A549 (cell line): Measurements from ENCODE around the gene TRDN. TPM values are rescaled to one million over a fixed set of nuclear protein-coding genes. Genes with fewer than 3 reads are reported as not detected.

Experiments used
- ATAC-seq, 2 experiments: fragments of 200-7000 bp in 1 of 2; fragments of >200 bp in 1 of 2; cut with Nextera tagmentation in 1 of 2; cut with Tn5 transposase in 1 of 2; 3 replicates each; pipeline versions ENCODE4 v1.8.0 to v1.9.1; 2018 to 2020; ENCODE audit warnings: mild to moderate bottlenecking in 1 of 2, moderate library complexity in 1 of 2
- CTCF ChIA-PET: fragments of 300-600 bp; sonication (Branson Sonifier 250); formaldehyde crosslinking; extraction: SDS; loops from one replicate; lab custom pipeline; 2021; ENCODE audit warnings: antibody characterized with exemption, inconsistent platforms; lab: Yijun Ruan, JAX
- POLR2A ChIA-PET: fragments of 350-600 bp; formaldehyde crosslinking; extraction: SDS; loops from one replicate; lab custom pipeline; 2021; ENCODE audit warnings: antibody characterized with exemption, inconsistent platforms; lab: Yijun Ruan, JAX
- DNase-seq, 2 experiments: peaks; one replicate each; pipeline versions ENCODE4 v3.0.0 to v3.0.0-alpha.2; 2011 to 2016; ENCODE audit warnings: low read depth in 1 of 2, low spot score in 1 of 2
- FAIRE-seq: peaks from 2 replicates; lab custom pipeline; 2011; peaks lifted over from hg19 to GRCh38; lab: Jason Lieb, UNC
- H3K27ac ChIP-seq, 2 experiments: fragments of >200 bp; sonication (Bioruptor Twin); formaldehyde crosslinking; 3 replicates each; pipeline ENCODE4 v1.5.1; 2016 to 2017
- H3K4me1 ChIP-seq: fragments of >200 bp; sonication (Bioruptor Twin); formaldehyde crosslinking; 3 replicates; pipeline ENCODE4 v1.6.1; 2016
- H3K4me2 ChIP-seq: fragments of >200 bp; sonication (Bioruptor Twin); formaldehyde crosslinking; 3 replicates; pipeline ENCODE4 v1.6.1; 2016
- H3K4me3 ChIP-seq: fragments of >200 bp; sonication (Bioruptor Twin); formaldehyde crosslinking; 3 replicates; pipeline ENCODE4 v1.5.1; 2016
- H3K9me3 ChIP-seq: fragments of >200 bp; sonication (Bioruptor Twin); formaldehyde crosslinking; 3 replicates; pipeline ENCODE4 v1.6.1; 2016
- CBX2 ChIP-seq: fragments of 200-600 bp; sonication (generic); IDR thresholded peaks from 2 replicates; pipeline ENCODE4 v1.6.1; 2016; ENCODE audit warnings: low read depth, mild to moderate bottlenecking, borderline replicate concordance
- CBX8 ChIP-seq: fragments of 200-600 bp; sonication (generic); IDR thresholded peaks from 2 replicates; pipeline ENCODE4 v1.6.1; 2016
- CHD2 ChIP-seq: fragments of 150-350 bp; IDR thresholded peaks from 2 replicates; pipeline ENCODE4 v1.6.1; 2014; ENCODE audit warnings: low read length; ENCODE audit not compliant: partially characterized antibody
- CHD4 ChIP-seq: fragments of 200-600 bp; sonication (generic); IDR thresholded peaks from 2 replicates; pipeline ENCODE4 v1.6.1; 2016; ENCODE audit warnings: antibody characterized with exemption, mild to moderate bottlenecking, borderline replicate concordance
- EP300 ChIP-seq, 2 experiments: fragments of >200 bp; sonication (Bioruptor Twin); formaldehyde crosslinking; IDR thresholded peaks; 2 replicates in 1 of 2; 3 replicates in 1 of 2; pipeline ENCODE4 v1.6.1; 2016 to 2017
- FOSL2 ChIP-seq, 2 experiments: fragments of 450-650 bp in 1 of 2; fragments of >200 bp in 1 of 2; sonication (Bioruptor Twin) in 1 of 2; formaldehyde crosslinking; IDR thresholded peaks; 2 replicates each; pipeline versions ENCODE4 v1.5.0 to v1.6.1; 2016 to 2020; ENCODE audit warnings: mild to moderate bottlenecking in 1 of 2, moderate library complexity in 1 of 2
- GATA3 ChIP-seq: IDR thresholded peaks from 2 replicates; pipeline ENCODE4 v1.6.1; 2012; ENCODE audit warnings: borderline replicate concordance
- HDAC2 ChIP-seq: fragments of 200-600 bp; sonication (generic); IDR thresholded peaks from 2 replicates; pipeline ENCODE4 v1.6.1; 2016
- HEYL ChIP-seq: fragments of 250-450 bp; sonication (Bioruptor Pico); IDR thresholded peaks from 2 replicates; pipeline ENCODE4 v1.8.0; 2021; ENCODE audit warnings: mild to moderate bottlenecking, moderate library complexity
- HOXB13 ChIP-seq: fragments of 250-450 bp; sonication (Bioruptor Pico); IDR thresholded peaks from 2 replicates; pipeline ENCODE4 v1.5.0; 2020; ENCODE audit warnings: low read depth, mild to moderate bottlenecking, moderate library complexity
- JUN ChIP-seq, 2 experiments: fragments of >200 bp; sonication (Bioruptor Twin); formaldehyde crosslinking; IDR thresholded peaks; 2 replicates in 1 of 2; 3 replicates in 1 of 2; pipeline ENCODE4 v1.6.1; 2016 to 2017
- KDM1A ChIP-seq: fragments of 200-600 bp; sonication (generic); IDR thresholded peaks from 2 replicates; pipeline ENCODE4 v1.6.1; 2016; ENCODE audit warnings: low read depth, mild to moderate bottlenecking
- MYC ChIP-seq: IDR thresholded peaks from 2 replicates; pipeline ENCODE4 v1.6.1; 2012; ENCODE audit warnings: mild to moderate bottlenecking, inconsistent platforms, low read length, improper control_type of control experiment, borderline replicate concordance
- NPAS2 ChIP-seq: fragments of 250-450 bp; sonication (Bioruptor Pico); IDR thresholded peaks from 2 replicates; pipeline ENCODE4 v1.8.0; 2022; ENCODE audit warnings: mild to moderate bottlenecking, moderate library complexity, borderline replicate concordance
- RAD21 ChIP-seq, 2 experiments: fragments of >200 bp in 1 of 2; sonication (Bioruptor Twin) in 1 of 2; formaldehyde crosslinking in 1 of 2; IDR thresholded peaks in 1 of 2; conservative IDR thresholded peaks in 1 of 2; 2 replicates in 1 of 2; 3 replicates in 1 of 2; pipeline ENCODE4 v1.6.1; 2012 to 2018; ENCODE audit warnings: inconsistent platforms in 1 of 2
- RARB ChIP-seq: fragments of 250-450 bp; sonication (Bioruptor Pico); IDR thresholded peaks from 2 replicates; pipeline ENCODE4 v1.8.0; 2021; ENCODE audit warnings: mild to moderate bottlenecking, moderate library complexity
- SREBF2 ChIP-seq: fragments of 450-650 bp; IDR thresholded peaks from 2 replicates; pipeline ENCODE4 v1.6.1; 2014; ENCODE audit warnings: mild to moderate bottlenecking, moderate library complexity
- ZC3H11A ChIP-seq: fragments of 450-650 bp; IDR thresholded peaks from 2 replicates; pipeline ENCODE4 v1.6.1; 2014; ENCODE audit warnings: antibody characterized with exemption, mild to moderate bottlenecking
- WGBS: methylation state at CpG from one replicate; pipeline ENCODE4 v1.1.6; 2017; ENCODE audit errors: missing lambda C conversion rate; 5-methylcytosine and 5-hydroxymethylcytosine counted together
- polyA plus RNA-seq, 4 experiments: library from polyadenylated mRNA; depleted of rRNA in 3 of 4; stranded (reverse); fragments of >200 nt; fragmentation: RNase III in 1 of 4; extraction: RNeasy Plus Mini Kit Qiagen cat#74134 plus additional on column Dnase treatment in 1 of 4; gene quantifications; 2 replicates in 3 of 4; 3 replicates in 1 of 4; pipeline ENCODE4 v1.2.3, GENCODE V29; 2011 to 2017
- TF ChIP-seq, protein P1 (sequence below): fragments of 200-600 bp; sonication (generic); IDR thresholded peaks from 2 replicates; pipeline ENCODE4 v1.6.1; 2016; ENCODE audit warnings: antibody characterized with exemption, mild to moderate bottlenecking, moderate library complexity
- TF ChIP-seq, protein P2 (sequence below): fragments of 150-350 bp; IDR thresholded peaks from 2 replicates; pipeline ENCODE4 v1.6.1; 2014; ENCODE audit warnings: low read depth, mild to moderate bottlenecking, low read length
- TF ChIP-seq, protein P3 (sequence below): fragments of >200 bp; sonication (Bioruptor Twin); formaldehyde crosslinking; IDR thresholded peaks from 3 replicates; pipeline ENCODE4 v1.6.1; 2016
- TF ChIP-seq, protein P4 (sequence below): fragments of 450-650 bp; IDR thresholded peaks from 2 replicates; pipeline ENCODE4 v1.6.1; 2014; ENCODE audit warnings: antibody characterized with exemption
- TF ChIP-seq, protein P5 (sequence below): IDR thresholded peaks from 2 replicates; pipeline ENCODE4 v1.6.1; 2012

TRDN gene
- polyA plus RNA-seq, 2 of the 4 experiments (the other 2 are of a cell fraction): not detected

DNA sequence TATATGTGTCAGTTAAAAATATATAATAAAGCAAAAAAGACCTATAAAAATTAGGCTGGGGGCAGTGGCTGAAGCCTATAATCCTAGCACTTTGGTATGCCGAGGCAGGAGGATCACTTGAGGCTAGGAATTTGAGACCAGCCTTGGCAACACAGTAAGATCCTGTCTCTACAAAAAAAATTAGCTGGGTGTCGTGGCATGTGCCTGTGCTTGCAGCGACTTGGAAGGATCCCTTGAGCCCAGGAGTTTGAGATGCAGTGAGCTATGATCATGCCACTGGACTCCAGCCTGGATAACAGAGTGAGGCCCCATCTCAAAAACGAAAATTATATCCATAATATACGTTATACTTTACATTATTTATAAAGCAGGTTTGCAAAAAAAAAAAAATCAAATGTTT lies 20.7 kb downstream of the TRDN start:
- ChIA-PET CTCF (no interaction called here), POLR2A (no interaction called here)
- ATAC-seq (no peak), DNase-seq (no peak)
- Histone ChIP-seq H3K27ac (no peak overlapping the region), H3K4me2 (no peak overlapping the region)
- TF ChIP-seq, protein P1, sequence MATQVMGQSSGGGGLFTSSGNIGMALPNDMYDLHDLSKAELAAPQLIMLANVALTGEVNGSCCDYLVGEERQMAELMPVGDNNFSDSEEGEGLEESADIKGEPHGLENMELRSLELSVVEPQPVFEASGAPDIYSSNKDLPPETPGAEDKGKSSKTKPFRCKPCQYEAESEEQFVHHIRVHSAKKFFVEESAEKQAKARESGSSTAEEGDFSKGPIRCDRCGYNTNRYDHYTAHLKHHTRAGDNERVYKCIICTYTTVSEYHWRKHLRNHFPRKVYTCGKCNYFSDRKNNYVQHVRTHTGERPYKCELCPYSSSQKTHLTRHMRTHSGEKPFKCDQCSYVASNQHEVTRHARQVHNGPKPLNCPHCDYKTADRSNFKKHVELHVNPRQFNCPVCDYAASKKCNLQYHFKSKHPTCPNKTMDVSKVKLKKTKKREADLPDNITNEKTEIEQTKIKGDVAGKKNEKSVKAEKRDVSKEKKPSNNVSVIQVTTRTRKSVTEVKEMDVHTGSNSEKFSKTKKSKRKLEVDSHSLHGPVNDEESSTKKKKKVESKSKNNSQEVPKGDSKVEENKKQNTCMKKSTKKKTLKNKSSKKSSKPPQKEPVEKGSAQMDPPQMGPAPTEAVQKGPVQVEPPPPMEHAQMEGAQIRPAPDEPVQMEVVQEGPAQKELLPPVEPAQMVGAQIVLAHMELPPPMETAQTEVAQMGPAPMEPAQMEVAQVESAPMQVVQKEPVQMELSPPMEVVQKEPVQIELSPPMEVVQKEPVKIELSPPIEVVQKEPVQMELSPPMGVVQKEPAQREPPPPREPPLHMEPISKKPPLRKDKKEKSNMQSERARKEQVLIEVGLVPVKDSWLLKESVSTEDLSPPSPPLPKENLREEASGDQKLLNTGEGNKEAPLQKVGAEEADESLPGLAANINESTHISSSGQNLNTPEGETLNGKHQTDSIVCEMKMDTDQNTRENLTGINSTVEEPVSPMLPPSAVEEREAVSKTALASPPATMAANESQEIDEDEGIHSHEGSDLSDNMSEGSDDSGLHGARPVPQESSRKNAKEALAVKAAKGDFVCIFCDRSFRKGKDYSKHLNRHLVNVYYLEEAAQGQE: no peak
- TF ChIP-seq, protein P2, sequence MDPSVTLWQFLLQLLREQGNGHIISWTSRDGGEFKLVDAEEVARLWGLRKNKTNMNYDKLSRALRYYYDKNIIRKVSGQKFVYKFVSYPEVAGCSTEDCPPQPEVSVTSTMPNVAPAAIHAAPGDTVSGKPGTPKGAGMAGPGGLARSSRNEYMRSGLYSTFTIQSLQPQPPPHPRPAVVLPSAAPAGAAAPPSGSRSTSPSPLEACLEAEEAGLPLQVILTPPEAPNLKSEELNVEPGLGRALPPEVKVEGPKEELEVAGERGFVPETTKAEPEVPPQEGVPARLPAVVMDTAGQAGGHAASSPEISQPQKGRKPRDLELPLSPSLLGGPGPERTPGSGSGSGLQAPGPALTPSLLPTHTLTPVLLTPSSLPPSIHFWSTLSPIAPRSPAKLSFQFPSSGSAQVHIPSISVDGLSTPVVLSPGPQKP: no peak
- TF ChIP-seq HDAC2 (no peak), ZC3H11A (no peak), HEYL (CRISPR knock-in tag) (no peak), RAD21 (conservative IDR thresholded peaks at IDR 0.05 in 1 of 2, IDR thresholded peaks at IDR 0.05 in 1 of 2) (no peak), MYC (no peak), NPAS2 (no peak)
- TF ChIP-seq, protein P3, sequence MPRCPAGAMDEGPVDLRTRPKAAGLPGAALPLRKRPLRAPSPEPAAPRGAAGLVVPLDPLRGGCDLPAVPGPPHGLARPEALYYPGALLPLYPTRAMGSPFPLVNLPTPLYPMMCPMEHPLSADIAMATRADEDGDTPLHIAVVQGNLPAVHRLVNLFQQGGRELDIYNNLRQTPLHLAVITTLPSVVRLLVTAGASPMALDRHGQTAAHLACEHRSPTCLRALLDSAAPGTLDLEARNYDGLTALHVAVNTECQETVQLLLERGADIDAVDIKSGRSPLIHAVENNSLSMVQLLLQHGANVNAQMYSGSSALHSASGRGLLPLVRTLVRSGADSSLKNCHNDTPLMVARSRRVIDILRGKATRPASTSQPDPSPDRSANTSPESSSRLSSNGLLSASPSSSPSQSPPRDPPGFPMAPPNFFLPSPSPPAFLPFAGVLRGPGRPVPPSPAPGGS: no peak
- TF ChIP-seq, all 56 proteins: peak for 0
- Histone ChIP-seq H3K4me1 (no peaks in the 10 kb centered on the region), H3K4me3 (no peak overlapping the region), H3K9me3 (no peaks in the 10 kb centered on the region)
- FAIRE-seq: no peak
- WGBS: 7% methylated on average over 5 of the region's 5 CpGs

DNA sequence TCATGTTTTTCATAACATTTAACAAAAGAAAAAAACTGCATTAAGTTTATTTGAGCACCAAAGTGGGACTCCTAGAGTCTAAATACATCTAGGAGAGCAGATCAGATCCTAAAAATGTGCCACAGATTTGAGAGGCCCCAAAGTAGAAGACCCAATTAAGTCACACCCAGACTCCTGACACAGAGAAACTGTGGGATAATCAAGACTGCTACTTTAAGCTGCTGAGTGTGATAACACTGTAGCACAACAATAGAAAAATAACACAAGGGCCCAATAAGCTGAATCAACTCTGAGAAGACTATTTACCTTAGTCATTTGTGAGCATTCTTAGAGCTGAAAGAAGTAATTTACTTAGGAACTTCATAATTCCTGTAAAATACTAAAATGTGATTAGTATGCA lies 26.0 kb downstream of the TRDN start:
- ATAC-seq (no peak), FAIRE-seq (no peak)
- Histone ChIP-seq H3K4me2 (no peak overlapping the region), H3K9me3 (no peaks in the 10 kb centered on the region), H3K4me1 (no peaks in the 10 kb centered on the region)
- CTCF ChIA-PET: no interaction called here
- TF ChIP-seq RARB (no peak), GATA3 (no peak), EP300 (IDR thresholded peaks at IDR 0.05) (no peak), FOSL2 (IDR thresholded peaks at IDR 0.05) (no peak), FOSL2 (CRISPR knock-in tag; IDR thresholded peaks at IDR 0.05) (no peak), CBX2 (no peak), HOXB13 (CRISPR knock-in tag) (no peak), KDM1A (no peak), JUN (IDR thresholded peaks at IDR 0.05) (no peak), SREBF2 (no peak), CHD2 (no peak), CBX8 (no peak), CHD4 (no peak)
- TF ChIP-seq, protein P4, sequence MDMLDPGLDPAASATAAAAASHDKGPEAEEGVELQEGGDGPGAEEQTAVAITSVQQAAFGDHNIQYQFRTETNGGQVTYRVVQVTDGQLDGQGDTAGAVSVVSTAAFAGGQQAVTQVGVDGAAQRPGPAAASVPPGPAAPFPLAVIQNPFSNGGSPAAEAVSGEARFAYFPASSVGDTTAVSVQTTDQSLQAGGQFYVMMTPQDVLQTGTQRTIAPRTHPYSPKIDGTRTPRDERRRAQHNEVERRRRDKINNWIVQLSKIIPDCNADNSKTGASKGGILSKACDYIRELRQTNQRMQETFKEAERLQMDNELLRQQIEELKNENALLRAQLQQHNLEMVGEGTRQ: no peak
- TF ChIP-seq, protein P5, sequence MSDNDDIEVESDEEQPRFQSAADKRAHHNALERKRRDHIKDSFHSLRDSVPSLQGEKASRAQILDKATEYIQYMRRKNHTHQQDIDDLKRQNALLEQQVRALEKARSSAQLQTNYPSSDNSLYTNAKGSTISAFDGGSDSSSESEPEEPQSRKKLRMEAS: no peak
- TF ChIP-seq, all 56 proteins: peak for 0
- Histone ChIP-seq H3K27ac (no peak overlapping the region), H3K4me3 (no peak overlapping the region)
- POLR2A ChIA-PET: no interaction called here
- no peak for DNase-seq
